ENCODE results near the gene AIG1. TPM values are rescaled to one million over a fixed set of nuclear protein-coding genes. Genes with fewer than 3 reads are reported as not detected.
A peak's percentile ranks its signal among the peaks of the same experiment; 100 is the strongest.

Gene AIG1
- total and polyA plus RNA-seq, 4 donors, result 32.4 to 72.3 (median 49.3) TPM

GRCh38 chr6:143151381-143151780, 90.7 kb downstream of the AIG1 start:
- ATAC-seq (ENCODE audit: low FRiP score), result no peak
- H3K9me3 ChIP-seq (ENCODE audit: control insufficient read depth, low read length), result no peaks in the 10 kb centered on the region
- H3K27ac ChIP-seq (ENCODE audit: low read depth in 1 of 2, low read length in 2 of 2), result no peak overlapping the region
- no peak overlapping the region for H3K4me3 ChIP-seq (ENCODE audit: low read length in 2 of 2)
- WGBS, 2 donors, result 86 to 94% methylated on average over 3 of the region's 3 CpGs
- H3K36me3 ChIP-seq (ENCODE audit: control insufficient read depth in 1 of 2, insufficient read depth in 2 of 2, low read length in 1 of 2), result no peaks in the 10 kb centered on the region
- H3K27me3 ChIP-seq (ENCODE audit: control insufficient read depth in 1 of 2, insufficient read depth in 2 of 2, low read length in 1 of 2), result no peaks in the 10 kb centered on the region
- peaks cover 0 to 3% of the 10 kb centered on the region in 2 donors for H3K4me1 ChIP-seq (ENCODE audit: control insufficient read depth in 1 of 2, insufficient read depth in 2 of 2, low read length in 2 of 2)
- DNase-seq, result no peak
- intact Hi-C loops (cut with DNase I), result no loop called here

- Histone ChIP-seq H3K27ac (ENCODE audit: low read depth in 1 of 2, low read length in 2 of 2) (no peak overlapping the region), H3K36me3 (ENCODE audit: control insufficient read depth in 1 of 2, insufficient read depth in 2 of 2, low read length in 1 of 2) (no peaks in the 10 kb centered on the region), H3K4me3 (ENCODE audit: low read length in 2 of 2) (no peak overlapping the region), H3K4me1 (ENCODE audit: control insufficient read depth in 1 of 2, insufficient read depth in 2 of 2, low read length in 2 of 2) (peaks cover 4 to 8% of the 10 kb centered on the region in 2 donors), H3K27me3 (ENCODE audit: control insufficient read depth in 1 of 2, insufficient read depth in 2 of 2, low read length in 1 of 2) (no peaks in the 10 kb centered on the region), H3K9me3 (ENCODE audit: control insufficient read depth, low read length) (no peaks in the 10 kb centered on the region)
- WGBS, 2 donors, result 93 to 96% methylated on average over 1 of the region's 1 CpG
- DNase-seq (no peak), ATAC-seq (ENCODE audit: low FRiP score) (no peak)
- intact Hi-C loops (cut with DNase I), result no loop called here
Measured at GRCh38 chr6:143155681-143156080, 95.0 kb downstream of the AIG1 start.

- H3K36me3 ChIP-seq (ENCODE audit: control insufficient read depth in 1 of 2, insufficient read depth in 2 of 2, low read length in 1 of 2), result no peaks in the 10 kb centered on the region
- H3K4me1 ChIP-seq (ENCODE audit: control insufficient read depth in 1 of 2, insufficient read depth in 2 of 2, low read length in 2 of 2), result peaks cover 4 to 8% of the 10 kb centered on the region in 2 donors
- no peaks in the 10 kb centered on the region for H3K9me3 ChIP-seq (ENCODE audit: control insufficient read depth, low read length)
- 50 to 96% methylated on average over 2 of the region's 2 CpGs for WGBS, 2 donors
- intact Hi-C loops (cut with DNase I), result no loop called here
- DNase-seq (no peak), ATAC-seq (ENCODE audit: low FRiP score) (no peak)
- H3K27ac ChIP-seq (ENCODE audit: low read depth in 1 of 2, low read length in 2 of 2), result no peak overlapping the region
- H3K27me3 ChIP-seq (ENCODE audit: control insufficient read depth in 1 of 2, insufficient read depth in 2 of 2, low read length in 1 of 2), result no peaks in the 10 kb centered on the region
- H3K4me3 ChIP-seq (ENCODE audit: low read length in 2 of 2), result no peak overlapping the region
Measured at GRCh38 chr6:143157131-143157530, 96.4 kb downstream of the AIG1 start.

GRCh38 chr6:143158113-143158581, 97.5 kb downstream of the AIG1 start:
- Histone ChIP-seq H3K4me1 (ENCODE audit: control insufficient read depth in 1 of 2, insufficient read depth in 2 of 2, low read length in 2 of 2) (peaks cover 4 to 8% of the 10 kb centered on the region in 2 donors), H3K36me3 (ENCODE audit: control insufficient read depth in 1 of 2, insufficient read depth in 2 of 2, low read length in 1 of 2) (no peaks in the 10 kb centered on the region), H3K4me3 (ENCODE audit: low read length in 2 of 2) (no peak overlapping the region), H3K27me3 (ENCODE audit: control insufficient read depth in 1 of 2, insufficient read depth in 2 of 2, low read length in 1 of 2) (no peaks in the 10 kb centered on the region), H3K27ac (ENCODE audit: low read depth in 1 of 2, low read length in 2 of 2) (no peak overlapping the region), H3K9me3 (ENCODE audit: control insufficient read depth, low read length) (no peaks in the 10 kb centered on the region)
- DNase-seq (no peak), ATAC-seq (ENCODE audit: low FRiP score) (no peak)
- intact Hi-C loops (cut with DNase I), result no loop called here
- WGBS, 2 donors, result 45 to 57% methylated on average over 3 of the region's 3 CpGs

- no peaks in the 10 kb centered on the region for H3K27me3 ChIP-seq (ENCODE audit: control insufficient read depth in 1 of 2, insufficient read depth in 2 of 2, low read length in 1 of 2)
- H3K36me3 ChIP-seq (ENCODE audit: control insufficient read depth in 1 of 2, insufficient read depth in 2 of 2, low read length in 1 of 2), result no peaks in the 10 kb centered on the region
- H3K4me1 ChIP-seq (ENCODE audit: control insufficient read depth in 1 of 2, insufficient read depth in 2 of 2, low read length in 2 of 2), result peaks cover 4 to 8% of the 10 kb centered on the region in 2 donors
- WGBS, 2 donors, result 93 to 98% methylated on average over 1 of the region's 1 CpG
- no peak for ATAC-seq (ENCODE audit: low FRiP score)
- H3K4me3 ChIP-seq (ENCODE audit: low read length in 2 of 2), result no peak overlapping the region
- no peak for DNase-seq
- H3K27ac ChIP-seq (ENCODE audit: low read depth in 1 of 2, low read length in 2 of 2), result no peak overlapping the region
- intact Hi-C loops (cut with DNase I), result no loop called here
- no peaks in the 10 kb centered on the region for H3K9me3 ChIP-seq (ENCODE audit: control insufficient read depth, low read length)
Measured at GRCh38 chr6:143159001-143159400, 98.3 kb downstream of the AIG1 start.

GRCh38 chr6:143160015-143160414, 99.3 kb downstream of the AIG1 start:
- no peak overlapping the region for H3K4me3 ChIP-seq (ENCODE audit: low read length in 2 of 2)
- H3K27ac ChIP-seq (ENCODE audit: low read depth in 1 of 2, low read length in 2 of 2), result no peak overlapping the region
- peaks cover 4 to 5% of the 10 kb centered on the region in 2 donors for H3K4me1 ChIP-seq (ENCODE audit: control insufficient read depth in 1 of 2, insufficient read depth in 2 of 2, low read length in 2 of 2)
- 77 to 82% methylated on average over 1 of the region's 1 CpG for WGBS, 2 donors
- intact Hi-C loops (cut with DNase I), result no loop called here
- ATAC-seq (ENCODE audit: low FRiP score) (no peak), DNase-seq (no peak)
- H3K36me3 ChIP-seq (ENCODE audit: control insufficient read depth in 1 of 2, insufficient read depth in 2 of 2, low read length in 1 of 2), result no peaks in the 10 kb centered on the region
- no peaks in the 10 kb centered on the region for H3K9me3 ChIP-seq (ENCODE audit: control insufficient read depth, low read length)
- no peaks in the 10 kb centered on the region for H3K27me3 ChIP-seq (ENCODE audit: control insufficient read depth in 1 of 2, insufficient read depth in 2 of 2, low read length in 1 of 2)

GRCh38 chr6:143160439-143161220, 99.9 kb downstream of the AIG1 start:
- 87 to 96% methylated on average over 1 of the region's 1 CpG for WGBS, 2 donors
- Histone ChIP-seq H3K9me3 (ENCODE audit: control insufficient read depth, low read length) (no peaks in the 10 kb centered on the region), H3K36me3 (ENCODE audit: control insufficient read depth in 1 of 2, insufficient read depth in 2 of 2, low read length in 1 of 2) (peaks cover 0 to 3% of the 10 kb centered on the region in 2 donors), H3K4me1 (ENCODE audit: control insufficient read depth in 1 of 2, insufficient read depth in 2 of 2, low read length in 2 of 2) (peaks cover 4 to 5% of the 10 kb centered on the region in 2 donors), H3K4me3 (ENCODE audit: low read length in 2 of 2) (no peak overlapping the region), H3K27me3 (ENCODE audit: control insufficient read depth in 1 of 2, insufficient read depth in 2 of 2, low read length in 1 of 2) (no peaks in the 10 kb centered on the region), H3K27ac (ENCODE audit: low read depth in 1 of 2, low read length in 2 of 2) (no peak overlapping the region)
- ATAC-seq (ENCODE audit: low FRiP score), result no peak
- intact Hi-C loops (cut with DNase I), result no loop called here
- no peak for DNase-seq

GRCh38 chr6:143163621-143164020, 102.9 kb downstream of the AIG1 start:
- ATAC-seq (ENCODE audit: low FRiP score), result peak; percentile 26
- peaks cover 0 to 3% of the 10 kb centered on the region in 2 donors for H3K36me3 ChIP-seq (ENCODE audit: control insufficient read depth in 1 of 2, insufficient read depth in 2 of 2, low read length in 1 of 2)
- WGBS, 2 donors, result 26 to 29% methylated on average over 1 of the region's 1 CpG

GRCh38 chr6:143164565-143165105, 103.9 kb downstream of the AIG1 start:
- no peak for DNase-seq
- Histone ChIP-seq H3K36me3 (ENCODE audit: control insufficient read depth in 1 of 2, insufficient read depth in 2 of 2, low read length in 1 of 2) (peaks cover 0 to 3% of the 10 kb centered on the region in 2 donors), H3K4me1 (ENCODE audit: control insufficient read depth in 1 of 2, insufficient read depth in 2 of 2, low read length in 2 of 2) (no peaks in the 10 kb centered on the region), H3K4me3 (ENCODE audit: low read length in 2 of 2) (no peak overlapping the region), H3K27ac (ENCODE audit: low read depth in 1 of 2, low read length in 2 of 2) (no peak overlapping the region), H3K9me3 (ENCODE audit: control insufficient read depth, low read length) (no peaks in the 10 kb centered on the region), H3K27me3 (ENCODE audit: control insufficient read depth in 1 of 2, insufficient read depth in 2 of 2, low read length in 1 of 2) (no peaks in the 10 kb centered on the region)
- intact Hi-C loops (cut with DNase I), result no loop called here
- no peak for ATAC-seq (ENCODE audit: low FRiP score)
- WGBS, 2 donors, result 95 to 96% methylated on average over 5 of the region's 5 CpGs

More at GRCh38 chr6:143163621-143164020, 102.9 kb downstream of the AIG1 start:
- H3K27ac ChIP-seq (ENCODE audit: low read depth in 1 of 2, low read length in 2 of 2), result no peak overlapping the region
- intact Hi-C loops (cut with DNase I), result no loop called here
- no peaks in the 10 kb centered on the region for H3K9me3 ChIP-seq (ENCODE audit: control insufficient read depth, low read length)
- H3K4me3 ChIP-seq (ENCODE audit: low read length in 2 of 2), result no peak overlapping the region
- H3K27me3 ChIP-seq (ENCODE audit: control insufficient read depth in 1 of 2, insufficient read depth in 2 of 2, low read length in 1 of 2), result no peaks in the 10 kb centered on the region
- DNase-seq, result no peak
- H3K4me1 ChIP-seq (ENCODE audit: control insufficient read depth in 1 of 2, insufficient read depth in 2 of 2, low read length in 2 of 2), result peaks cover 0 to 2% of the 10 kb centered on the region in 2 donors
